ENCODE results near the gene HDAC9.

Gene HDAC9

DNA sequence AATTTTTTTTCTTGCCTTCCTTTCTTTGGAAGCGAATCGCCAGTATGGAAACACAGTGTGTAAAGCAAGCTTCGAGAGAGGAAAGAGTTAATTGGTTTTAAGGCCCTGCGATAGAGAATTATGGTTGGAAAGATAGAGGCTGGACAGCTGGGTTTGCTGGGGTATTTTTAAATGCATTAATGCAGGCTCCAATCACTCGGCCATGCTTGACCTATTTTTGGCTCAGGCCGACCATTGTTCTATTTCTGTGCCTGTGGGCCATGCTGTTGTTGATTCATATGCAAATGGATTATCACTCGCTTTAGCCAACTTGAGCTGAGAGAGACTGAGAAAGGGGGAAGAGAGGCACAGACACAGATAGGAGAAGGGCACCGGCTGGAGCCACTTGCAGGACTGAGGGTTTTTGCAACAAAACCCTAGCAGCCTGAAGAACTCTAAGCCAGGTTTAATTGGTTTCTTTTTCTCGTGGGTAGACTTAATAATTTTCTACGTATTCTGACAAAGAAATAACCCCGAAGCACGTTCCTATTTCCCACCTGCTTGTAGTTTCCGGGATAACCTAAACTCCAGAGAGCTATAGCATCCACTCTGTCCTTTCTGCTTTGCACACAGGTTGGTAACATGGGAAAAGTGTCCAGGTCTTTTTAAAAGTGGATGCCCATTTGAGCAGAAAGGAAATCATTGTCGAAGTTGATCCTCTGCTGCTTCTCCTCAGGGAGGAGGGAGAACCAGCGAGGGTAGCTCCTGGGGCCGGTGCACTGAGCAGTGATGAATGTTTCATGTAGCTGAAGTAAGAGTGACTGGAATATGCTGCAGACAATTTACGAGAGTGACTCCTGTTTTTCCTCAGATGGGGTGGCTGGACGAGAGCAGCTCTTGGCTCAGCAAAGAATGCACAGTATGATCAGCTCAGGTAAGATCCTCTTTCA, at the start of gene HDAC9:
Gene HDAC9 (plus strand): TSS at position 338 of the 929 bp plus-strand sequence. CDS start 554 bp downstream, at position 892.
- peak; percentile 34 to 39 for ATAC-seq

DNA sequence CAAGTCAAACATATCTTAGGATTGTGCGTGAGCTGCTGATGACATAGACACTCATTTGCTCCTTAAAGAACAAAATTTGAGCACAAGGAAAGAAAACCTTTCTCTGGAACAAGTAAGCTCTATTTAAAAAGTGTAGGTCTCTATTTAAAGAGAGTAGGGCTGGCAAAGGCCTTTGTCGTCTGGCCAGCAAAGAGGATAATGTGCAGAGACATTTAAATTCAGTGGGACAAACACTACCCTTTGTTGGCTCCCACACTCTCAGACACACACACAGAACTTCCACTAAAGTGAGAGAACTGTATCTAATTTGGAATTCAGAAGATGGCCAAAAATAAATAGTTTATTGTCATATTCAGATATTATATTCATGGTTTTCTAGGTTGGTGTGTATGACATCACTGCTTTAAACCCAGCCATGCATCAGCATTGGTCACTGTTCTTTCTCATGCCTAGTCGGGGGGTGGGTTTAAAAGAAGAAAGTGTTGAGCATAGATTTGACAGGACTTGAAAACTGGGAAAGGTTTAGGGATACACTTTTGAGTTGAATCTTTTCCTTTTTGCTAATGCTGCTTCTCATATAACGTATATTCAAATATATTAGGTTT, 49.5 kb upstream of the HDAC9 start:
- ATAC-seq = no peak

DNA sequence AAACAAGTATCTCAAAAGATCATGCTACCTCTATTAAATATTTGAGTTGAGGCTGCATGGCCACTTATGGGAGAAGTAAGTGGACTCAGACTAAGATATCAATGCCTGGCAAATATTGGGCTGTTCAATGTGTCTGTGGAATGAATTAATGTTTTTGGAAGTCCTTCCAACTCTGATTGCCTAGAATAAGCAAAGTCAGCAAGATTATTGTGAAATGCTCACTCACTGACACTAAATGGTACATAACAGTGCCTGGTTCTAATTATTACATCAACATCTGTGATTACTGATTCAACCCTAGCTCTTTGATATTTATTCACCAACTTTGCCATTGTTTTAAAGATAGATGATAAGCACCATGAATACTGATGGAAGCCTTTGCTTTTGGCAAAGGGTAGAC, 45.5 kb upstream of the HDAC9 start:
- no peak for ATAC-seq

DNA sequence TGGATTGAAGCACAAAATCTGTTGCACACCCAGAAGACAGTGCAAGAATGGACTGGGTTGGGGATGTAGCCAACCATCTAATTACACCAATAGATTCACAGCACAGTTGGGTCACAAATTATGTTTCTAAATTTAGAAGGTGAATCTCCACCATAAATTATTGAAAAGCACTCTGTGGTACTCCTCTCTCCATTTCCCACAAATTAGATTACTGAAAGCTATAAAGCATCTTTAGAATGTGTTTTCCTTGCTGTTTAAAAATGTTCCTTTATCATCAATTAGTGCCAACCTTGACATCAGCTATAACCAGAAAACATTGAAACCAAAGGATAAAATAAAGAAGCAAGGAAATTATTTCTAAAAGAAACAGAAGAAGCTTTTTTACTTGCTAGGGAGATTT, 39.9 kb upstream of the HDAC9 start:
- ATAC-seq = no peak

DNA sequence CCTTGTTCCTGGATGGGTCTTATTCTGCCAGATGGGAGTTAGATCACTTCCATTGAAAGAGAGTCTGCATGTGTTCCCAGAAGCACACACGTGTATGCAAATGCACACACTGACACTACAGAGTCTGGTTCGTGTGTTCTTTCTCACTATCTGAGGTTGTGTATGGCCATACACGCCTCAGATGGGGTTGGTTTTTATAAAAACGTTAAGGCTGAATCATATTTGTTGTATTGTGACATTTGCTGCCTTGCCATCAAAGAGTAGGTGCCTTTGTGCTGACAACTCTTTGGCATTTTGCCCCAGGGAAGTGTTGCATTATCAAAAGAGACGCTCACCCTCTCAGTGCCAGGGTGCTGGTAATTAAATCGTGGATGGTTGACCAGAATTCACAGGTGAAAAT, 37.7 kb upstream of the HDAC9 start:
- ATAC-seq = no peak

DNA sequence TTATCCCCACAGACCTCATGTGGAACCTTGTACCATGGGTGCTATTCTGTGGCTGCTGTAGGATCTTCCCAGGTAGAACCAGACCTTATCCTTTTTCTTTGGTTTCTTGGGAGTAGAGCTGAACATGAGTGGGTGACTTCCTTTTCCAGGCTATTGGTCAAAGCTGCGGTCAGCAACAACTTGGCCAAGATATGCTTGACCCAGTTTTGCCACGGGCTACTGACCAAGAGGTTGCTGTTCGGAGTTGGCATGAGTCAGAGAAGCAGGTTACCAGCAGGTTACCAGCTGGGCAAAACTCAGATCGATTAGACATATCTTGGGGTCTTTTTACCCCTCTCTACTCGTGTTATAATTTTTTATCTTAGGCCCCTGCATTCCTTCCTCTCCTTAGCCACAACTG, 36.7 kb upstream of the HDAC9 start:
- no peak for ATAC-seq

DNA sequence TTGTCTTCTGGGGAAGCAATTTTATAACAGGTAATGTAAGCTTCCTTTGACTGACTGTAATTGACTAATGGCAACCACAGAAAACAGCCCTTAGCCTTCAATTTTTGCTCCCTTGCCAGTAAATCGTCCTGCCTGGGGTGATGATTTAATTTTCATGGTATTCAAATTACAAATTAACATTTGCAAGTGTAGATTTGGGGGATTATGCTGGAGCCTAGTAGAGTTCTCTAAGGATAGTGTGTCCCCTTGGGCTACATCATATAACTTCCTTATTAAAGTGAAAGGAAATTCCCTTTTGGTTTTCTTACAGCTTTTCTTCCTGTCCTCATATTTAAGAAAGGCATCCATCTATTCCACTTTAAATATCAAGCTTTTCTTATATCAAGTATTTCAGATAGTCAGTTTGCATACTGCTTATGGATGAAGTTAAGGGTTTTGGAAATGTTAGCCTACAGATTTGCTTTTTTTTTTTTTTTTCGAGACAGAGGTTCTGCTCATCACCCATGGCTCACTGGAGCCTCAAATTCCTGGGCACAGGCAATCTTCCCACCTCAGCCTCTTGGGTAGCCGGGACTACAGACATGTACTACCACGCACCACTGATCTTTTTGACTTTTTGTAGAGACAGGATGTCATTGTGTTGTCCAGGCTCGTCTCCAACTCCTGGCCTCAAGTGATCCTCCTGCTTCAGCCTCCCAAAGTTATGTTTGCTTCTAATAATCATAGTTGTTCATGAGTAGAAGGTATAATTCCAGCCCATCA, 35.9 kb upstream of the HDAC9 start:
- no peak for ATAC-seq

DNA sequence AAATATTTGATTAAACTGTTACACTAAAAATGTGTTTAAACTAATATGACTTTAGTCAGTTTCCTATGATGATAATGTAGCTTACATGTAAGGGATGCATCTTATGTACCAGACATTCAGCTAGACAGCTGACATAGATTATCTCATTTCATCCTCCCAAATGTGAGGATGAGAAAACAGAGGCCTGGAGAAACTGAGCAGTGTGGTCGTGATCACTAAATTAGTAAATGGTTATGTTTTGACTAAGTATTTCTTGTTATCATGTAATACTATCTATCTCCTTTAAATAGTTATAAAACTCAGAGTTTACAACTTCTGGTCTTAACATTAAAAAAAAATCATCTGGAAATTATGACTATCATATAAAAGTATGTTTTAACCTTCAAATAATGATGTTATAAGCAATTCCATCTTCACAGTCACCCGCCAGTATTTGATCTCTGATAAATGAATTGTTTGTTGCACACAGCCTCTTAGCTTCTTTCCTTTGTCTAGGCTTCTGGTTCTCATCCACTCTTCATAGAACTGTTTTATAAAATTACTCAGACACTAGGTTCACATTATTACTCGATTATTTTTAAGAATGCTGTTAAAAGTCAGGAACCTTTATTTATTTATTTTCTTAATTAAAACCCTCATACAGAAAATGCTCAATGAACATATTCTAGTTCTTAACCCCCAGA, 33.6 kb upstream of the HDAC9 start:
- ATAC-seq = peak in 1 of 2 donors; percentile 38

DNA sequence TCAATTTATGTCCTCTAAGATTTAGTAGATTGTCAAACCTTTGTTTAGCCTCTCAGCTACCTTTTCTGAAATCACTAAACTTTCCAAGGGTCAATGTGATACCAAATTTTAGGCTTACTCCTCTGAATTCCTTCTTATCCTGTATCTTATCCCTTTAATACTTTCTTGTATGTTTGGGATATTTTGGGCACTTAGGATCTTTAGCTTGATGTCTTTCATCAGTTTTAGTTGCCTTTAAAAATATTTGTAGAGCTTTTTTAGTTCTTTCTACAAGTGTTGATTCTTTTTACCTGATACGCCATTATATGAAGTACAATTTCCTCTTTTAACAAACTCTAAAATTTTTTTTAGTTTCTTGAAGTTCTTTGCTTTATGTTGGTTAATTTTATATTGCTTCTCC, 30.7 kb upstream of the HDAC9 start:
- no peak for ATAC-seq

DNA sequence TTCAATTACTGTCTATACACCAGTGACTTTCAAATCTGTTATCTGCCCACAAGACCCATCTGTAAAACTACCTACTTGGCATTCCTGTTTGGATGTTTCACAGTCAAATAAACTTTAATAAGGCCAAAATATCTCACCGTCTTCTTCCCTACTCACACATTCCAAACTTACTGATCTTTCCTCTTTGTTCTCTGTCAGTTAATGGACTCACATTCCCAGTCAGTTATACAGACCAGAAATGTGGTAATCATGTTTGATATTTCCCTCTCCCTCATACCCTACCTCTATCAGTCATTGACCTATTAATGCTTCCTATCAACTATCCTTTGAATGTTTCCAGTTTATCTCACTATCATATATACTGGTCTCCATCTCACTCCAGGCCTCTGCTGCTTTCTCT, 28.5 kb upstream of the HDAC9 start:
- no peak for ATAC-seq

DNA sequence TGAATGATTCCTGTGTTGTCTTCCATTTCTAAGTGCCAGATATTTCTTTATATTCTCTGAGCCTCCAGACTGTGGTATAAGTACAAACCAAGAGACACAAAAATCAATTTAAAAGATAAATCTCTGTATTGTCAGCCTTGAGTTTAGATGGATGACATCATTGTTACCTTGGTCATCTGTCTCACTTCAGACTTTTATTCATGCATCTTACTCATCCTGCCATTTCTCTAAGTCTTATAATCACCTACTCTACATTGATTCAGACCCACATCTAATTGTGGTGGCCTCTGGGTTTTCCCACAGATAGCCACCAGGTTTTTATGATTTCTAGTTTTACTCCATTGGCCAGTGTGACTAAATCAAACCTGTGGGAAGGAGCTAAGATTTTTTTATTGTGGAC, 26.8 kb upstream of the HDAC9 start:
- ATAC-seq = peak in 1 of 2 donors; percentile 36

DNA sequence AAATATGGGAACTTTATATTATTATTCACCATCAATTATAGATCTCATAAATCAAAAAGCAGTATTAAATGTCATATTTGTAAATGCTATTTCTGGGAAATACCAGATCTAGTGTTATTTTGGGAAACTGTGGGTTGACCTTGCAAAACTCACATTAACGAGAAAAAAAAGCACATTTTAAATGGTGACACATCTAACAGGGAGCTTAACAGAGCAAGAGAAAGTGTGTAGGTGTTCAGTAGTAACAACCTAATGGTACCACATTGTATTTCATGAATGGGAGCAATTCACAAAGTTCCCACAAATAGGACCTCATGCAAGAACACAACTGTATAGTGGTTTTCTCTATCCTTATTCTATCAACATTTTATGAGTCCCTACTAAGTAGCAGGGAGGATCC, 26.2 kb upstream of the HDAC9 start:
- no peak for ATAC-seq

DNA sequence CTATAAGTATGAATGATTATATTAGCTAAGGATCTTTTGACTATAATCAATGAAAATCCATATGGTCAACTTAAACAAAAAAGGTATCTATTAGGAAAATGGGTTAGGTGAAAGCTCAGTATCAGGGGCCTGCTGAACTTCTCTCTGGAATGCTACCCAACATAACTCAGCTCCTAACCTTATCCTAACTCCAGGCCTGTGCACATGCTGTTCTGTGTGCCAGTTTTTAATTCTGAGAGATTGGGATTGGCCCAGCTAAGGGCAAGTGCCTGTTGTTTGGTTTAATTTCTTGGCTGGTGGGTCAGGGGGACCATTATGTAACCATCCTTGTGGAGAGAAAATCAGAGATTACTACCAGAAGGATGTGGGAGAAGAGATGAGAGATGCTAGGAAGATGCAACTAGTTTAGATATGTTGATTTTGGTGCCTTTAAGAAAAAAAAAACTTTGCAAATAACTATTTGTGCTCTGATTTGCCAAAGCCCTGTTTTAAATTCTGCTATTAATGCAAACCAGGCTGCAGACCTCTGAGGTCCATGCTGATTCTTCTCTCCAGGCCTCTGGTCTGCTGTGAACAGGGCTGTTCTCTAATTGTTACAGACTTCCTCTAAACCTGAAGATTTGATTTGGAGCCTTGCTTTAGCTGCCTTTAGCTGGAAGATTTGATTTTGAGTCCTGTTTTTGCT, 23.9 kb upstream of the HDAC9 start:
- ATAC-seq = no peak

DNA sequence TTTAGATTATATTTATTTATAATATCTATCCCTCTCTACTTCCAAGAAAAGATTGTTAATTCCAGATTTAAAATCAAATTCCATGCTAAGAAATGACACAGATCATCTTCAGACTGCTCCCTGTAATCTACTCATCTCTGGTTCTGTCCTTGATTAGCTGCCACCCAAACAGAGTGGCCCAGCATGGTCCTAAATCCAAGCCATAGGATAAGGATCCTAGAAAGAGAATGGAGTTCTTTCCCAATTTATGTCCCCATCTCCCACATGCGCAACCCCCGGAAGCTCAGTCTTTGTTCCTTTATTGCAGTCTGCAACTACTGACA, 23.4 kb upstream of the HDAC9 start:
- ATAC-seq = no peak

DNA sequence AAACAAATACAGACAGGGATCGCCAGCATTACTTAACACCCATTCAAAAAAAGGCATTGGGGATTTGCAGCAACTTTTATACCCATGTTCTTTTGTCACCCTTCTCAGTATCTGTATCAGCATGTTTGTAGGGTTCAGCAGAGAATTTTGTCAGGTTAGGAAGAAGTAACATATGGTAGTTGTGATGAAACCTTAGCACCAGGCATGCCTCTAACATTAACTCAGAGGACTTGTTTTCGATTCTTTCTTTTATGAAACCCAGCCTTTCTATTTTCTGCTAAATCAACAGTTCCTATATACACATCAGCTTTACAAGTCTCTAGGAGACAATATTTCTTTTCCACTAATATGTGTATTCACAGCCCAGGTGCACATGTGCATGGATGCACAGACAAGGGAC, 22.4 kb upstream of the HDAC9 start:
- no peak for ATAC-seq

DNA sequence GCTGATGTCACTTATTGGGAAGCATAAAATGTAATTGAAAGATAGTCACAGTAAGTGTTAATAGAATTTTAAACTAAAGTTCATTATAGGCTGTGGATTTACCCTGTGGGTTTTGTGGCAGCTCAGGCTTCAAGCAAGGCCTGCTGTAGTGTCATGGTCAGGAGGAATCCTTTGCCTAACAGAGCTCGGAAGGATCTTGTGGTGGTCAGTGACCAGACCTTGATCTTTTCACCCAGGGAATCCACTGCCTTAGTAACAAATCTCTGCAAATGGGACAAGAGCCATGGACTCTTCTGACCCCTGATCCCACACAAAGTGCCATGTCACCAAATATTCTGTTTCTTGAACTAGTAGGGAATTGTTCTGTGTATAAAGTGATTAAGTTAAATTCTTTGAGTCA, 20.6 kb upstream of the HDAC9 start:
- no peak for ATAC-seq

DNA sequence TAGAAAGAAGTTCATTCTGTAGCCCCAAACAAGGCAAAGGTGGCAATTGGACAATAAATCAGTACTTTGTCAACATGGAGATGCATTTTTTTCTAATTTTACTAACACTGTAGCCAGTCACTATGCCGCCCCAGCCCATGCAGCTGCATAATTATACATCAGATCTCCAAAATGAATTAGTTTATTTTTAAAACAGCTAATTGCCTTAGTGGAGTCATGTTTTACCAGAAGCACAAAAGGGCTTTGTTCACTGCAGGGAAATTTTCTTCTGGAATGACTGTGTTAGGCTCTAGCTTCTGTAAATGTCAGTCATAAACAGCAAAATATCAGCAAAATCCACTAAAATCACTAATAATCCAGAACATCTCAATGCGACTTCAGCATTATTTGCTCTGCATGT, 20.1 kb upstream of the HDAC9 start:
- no peak for ATAC-seq

DNA sequence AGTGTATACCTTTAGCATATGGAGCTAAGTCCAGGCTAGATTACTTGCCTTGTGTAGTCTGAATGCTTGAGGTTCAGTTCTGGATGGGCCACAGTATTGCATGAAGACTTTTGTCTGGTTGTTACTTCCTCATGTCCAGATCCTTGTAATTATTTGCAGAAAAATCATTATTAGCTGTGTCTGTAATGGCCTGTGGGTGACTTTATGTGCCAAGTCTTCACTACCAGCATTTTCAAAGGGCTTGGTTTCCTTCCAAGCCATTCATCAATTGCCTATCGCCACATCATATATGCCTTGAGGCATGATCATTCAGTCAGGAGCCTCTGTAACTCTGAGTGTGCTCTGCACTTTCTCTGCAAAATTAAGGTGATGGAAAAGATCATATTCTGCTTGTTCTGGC, 13.8 kb upstream of the HDAC9 start:
- no peak for ATAC-seq

DNA sequence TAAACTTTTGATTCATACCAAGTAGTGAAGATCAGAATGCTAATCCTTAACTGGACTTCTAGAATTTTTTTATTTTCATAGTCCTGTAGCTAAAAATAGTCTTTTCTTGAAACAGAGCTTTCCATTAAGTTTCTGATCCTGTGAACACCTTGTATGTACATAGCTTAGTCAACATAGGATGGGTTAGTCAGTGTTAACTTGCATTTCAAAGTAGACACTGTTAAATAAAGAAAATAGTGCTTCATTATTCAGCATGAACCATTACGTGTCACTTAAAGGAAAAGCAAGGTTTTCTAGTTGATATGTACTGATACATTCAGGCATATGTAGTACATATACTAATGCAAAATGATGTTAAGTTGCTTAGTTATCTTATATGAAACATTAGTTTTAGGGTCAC, 7.5 kb upstream of the HDAC9 start:
- ATAC-seq = no peak

DNA sequence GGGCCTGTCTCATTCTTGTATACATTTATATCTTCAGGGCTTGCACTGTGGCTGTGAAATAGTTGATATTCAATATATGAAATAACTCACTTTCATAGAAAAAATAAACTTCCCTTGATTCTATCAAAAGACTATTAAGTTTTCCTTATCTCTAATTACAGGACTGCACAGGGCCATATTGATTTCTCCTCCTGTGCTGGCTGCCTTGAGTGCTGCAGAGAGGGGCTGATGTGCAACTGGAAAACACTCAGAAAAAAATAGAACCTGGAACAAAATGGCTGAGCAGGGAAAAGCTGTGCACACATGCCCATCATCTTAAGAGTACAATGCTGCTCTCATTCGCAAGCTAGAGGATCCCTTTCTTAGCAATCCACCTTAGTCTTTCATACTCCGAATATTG, 5.9 kb upstream of the HDAC9 start:
- ATAC-seq = no peak

DNA sequence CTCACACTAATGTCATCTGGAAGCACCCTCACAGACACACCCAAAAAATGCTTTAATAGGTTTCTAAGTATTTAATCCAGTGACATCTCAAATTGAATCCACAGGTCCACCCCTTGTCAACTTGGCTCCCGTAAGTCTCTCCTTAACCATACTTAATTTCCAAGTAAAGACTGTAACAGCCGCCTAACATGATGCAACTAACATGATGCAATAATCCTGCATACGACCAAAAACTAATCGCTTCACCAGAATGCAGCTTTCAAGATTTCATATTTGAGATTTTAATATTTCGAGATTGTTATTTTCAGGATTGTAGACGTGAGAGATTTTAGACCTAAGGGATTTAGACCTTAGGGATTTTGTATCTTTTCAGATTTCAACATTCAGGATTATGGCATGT, 3.7 kb upstream of the HDAC9 start:
- no peak for ATAC-seq

DNA sequence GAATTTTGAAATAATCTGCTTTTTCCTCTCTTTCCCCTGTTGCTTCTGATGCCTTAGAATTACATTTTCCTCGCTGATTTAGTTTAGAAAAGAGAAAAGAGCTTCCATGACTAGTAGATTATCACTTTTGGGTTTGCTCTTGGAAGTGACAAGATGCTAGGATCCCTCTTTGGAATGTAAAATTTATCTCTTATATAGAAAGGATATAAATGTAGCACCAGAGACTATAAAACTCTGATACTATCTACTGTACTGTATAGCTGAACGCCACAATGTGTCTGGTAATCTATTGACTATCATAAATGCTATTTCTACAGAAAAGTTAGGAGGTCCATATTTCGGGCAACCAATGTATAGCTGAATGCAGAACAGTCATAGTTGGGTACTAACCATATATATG, 1.1 kb upstream of the HDAC9 start:
- no peak for ATAC-seq
